Fibroblast of villous mesenchyme (primary cell): ENCODE results near the gene AKAP6. TPM values are rescaled to one million over a fixed set of nuclear protein-coding genes. Genes with fewer than 3 reads are reported as not detected.
A peak's percentile ranks its signal among the peaks of the same experiment; 100 is the strongest.
"Not testable (repeated sequence)": the region's sequence is repeated elsewhere in the genome, so short reads cannot be mapped to it uniquely, and the experiment has no call there.

Experiments
- DNase-seq: peaks from one replicate; pipeline ENCODE4 v3.0.0-alpha.2; 2010; ENCODE audit warnings: low read depth
- H3K4me3 ChIP-seq: 2 replicates; pipeline ENCODE4 v1.5.1; 2011; ENCODE audit warnings: low read depth, mild to moderate bottlenecking, low read length
- total RNA-seq: library from RNA; depleted of rRNA; stranded (reverse); fragments of >200 nt; gene quantifications from 2 replicates; pipeline ENCODE4 v1.2.3, GENCODE V29; 2012
- TF ChIP-seq, protein P1 (sequence below): IDR thresholded peaks from 2 replicates; pipeline ENCODE4 v1.5.1; 2012; ENCODE audit warnings: low read depth, mild to moderate bottlenecking, low read length; ENCODE audit not compliant: insufficient read depth

The AKAP6 gene
- total RNA-seq, 1 donor, result 3.9 TPM

DNA sequence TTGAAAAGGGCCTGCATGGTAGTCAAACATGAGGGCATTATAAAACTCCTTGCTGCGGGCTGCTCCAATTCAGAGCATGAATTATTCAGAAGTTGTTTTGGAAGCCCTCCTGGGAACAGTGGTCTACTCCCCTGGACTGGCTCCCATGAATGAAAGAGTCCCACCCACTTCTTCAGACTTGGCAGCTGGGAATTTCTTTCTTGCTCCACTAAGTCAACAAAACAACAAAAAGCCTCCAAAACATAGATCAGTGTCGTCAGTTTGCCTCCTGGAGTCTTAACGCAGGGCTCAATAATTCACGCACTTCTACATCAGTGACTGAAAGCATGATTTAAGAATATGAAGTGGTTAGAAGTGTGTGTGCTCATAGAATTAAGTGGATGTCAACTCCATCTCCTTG is 37.9 kb downstream of the AKAP6 start:
- TF ChIP-seq, protein P1, sequence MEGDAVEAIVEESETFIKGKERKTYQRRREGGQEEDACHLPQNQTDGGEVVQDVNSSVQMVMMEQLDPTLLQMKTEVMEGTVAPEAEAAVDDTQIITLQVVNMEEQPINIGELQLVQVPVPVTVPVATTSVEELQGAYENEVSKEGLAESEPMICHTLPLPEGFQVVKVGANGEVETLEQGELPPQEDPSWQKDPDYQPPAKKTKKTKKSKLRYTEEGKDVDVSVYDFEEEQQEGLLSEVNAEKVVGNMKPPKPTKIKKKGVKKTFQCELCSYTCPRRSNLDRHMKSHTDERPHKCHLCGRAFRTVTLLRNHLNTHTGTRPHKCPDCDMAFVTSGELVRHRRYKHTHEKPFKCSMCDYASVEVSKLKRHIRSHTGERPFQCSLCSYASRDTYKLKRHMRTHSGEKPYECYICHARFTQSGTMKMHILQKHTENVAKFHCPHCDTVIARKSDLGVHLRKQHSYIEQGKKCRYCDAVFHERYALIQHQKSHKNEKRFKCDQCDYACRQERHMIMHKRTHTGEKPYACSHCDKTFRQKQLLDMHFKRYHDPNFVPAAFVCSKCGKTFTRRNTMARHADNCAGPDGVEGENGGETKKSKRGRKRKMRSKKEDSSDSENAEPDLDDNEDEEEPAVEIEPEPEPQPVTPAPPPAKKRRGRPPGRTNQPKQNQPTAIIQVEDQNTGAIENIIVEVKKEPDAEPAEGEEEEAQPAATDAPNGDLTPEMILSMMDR, result no peak
- DNase-seq, result no peak
- H3K4me3 ChIP-seq, result no peak overlapping the region

DNA sequence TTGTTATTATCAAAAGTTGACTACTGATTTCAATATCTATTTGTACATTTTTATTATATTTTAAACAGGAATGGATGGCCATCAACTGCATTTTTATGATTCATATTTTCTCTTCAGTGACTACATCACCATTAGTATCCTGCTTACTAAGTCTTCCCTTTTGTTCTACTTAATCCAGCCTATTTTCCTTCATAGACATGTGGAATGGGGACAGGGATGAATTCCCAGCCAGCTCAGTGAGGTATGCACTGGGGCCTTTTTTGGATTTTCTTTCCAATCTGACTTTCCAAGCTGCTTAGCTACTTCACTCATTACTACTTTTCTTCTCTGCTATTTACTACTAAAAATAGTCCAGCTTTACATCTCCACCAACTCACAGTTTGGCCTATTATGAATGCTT is 38.4 kb downstream of the AKAP6 start:
- no peak overlapping the region for H3K4me3 ChIP-seq
- no peak for DNase-seq
- TF ChIP-seq, protein P1, result no peak

DNA sequence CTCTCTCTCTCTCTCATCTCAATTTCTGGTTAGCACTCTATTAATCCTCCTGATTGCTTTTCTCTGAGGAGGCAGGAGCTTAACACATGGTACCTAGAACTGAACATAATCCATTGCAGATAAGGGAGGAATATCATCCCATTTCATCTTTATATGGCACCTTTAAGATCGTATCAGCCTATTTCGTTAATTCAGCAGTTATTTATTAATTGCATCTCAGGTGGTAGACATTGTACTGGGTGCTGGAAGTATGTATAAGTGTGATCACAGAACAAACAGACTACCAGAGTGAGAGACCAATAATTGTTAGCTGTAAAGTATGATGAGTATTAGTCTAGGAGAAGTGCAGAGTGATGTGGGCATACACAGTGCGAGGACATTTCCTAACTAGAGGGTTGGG is 39.0 kb downstream of the AKAP6 start:
- no peak overlapping the region for H3K4me3 ChIP-seq
- TF ChIP-seq, protein P1, result no peak
- no peak for DNase-seq

DNA sequence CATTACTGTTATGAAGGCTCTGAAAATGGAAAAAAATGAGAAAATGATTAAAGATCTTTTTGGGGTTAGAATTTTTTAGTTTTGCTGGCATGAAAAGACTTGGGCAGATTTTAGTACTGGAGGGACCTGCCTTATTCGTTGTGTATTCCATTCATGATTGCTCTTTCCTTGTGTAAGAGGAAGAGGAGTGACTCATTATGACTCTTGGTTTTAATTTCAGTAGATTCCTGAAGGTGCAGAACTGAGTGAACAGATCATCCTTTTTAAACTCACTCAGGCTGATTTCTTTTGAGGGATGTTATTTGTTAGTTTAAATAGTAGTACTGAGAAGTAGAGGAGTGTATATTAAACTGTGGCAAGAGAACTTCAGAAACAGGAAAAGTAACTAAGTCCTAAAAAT is 41.6 kb downstream of the AKAP6 start:
- DNase-seq, result peak; percentile 63
- TF ChIP-seq, protein P1, result no peak
- no peak overlapping the region for H3K4me3 ChIP-seq

DNA sequence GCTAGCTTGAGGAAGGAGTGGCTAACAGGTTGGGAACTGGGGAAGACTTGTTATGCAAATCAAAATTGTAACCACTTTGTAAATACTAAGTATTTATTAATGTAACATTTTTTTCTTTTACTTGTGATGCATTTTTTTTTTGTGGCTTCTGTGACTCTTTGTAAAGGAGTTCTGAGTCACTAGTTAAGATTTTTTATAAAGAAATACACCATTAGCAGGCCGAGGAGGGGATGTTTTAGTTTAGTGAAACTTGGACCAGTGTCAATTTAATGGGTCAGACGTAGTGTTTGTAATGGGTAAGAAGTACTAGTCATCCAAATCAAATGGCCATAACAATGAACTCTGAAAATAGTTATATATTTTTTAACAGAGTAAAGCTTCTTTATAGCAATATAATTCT is 43.1 kb downstream of the AKAP6 start:
- H3K4me3 ChIP-seq, result no peak overlapping the region
- DNase-seq, result peak; percentile 82
- TF ChIP-seq, protein P1, result no peak

DNA sequence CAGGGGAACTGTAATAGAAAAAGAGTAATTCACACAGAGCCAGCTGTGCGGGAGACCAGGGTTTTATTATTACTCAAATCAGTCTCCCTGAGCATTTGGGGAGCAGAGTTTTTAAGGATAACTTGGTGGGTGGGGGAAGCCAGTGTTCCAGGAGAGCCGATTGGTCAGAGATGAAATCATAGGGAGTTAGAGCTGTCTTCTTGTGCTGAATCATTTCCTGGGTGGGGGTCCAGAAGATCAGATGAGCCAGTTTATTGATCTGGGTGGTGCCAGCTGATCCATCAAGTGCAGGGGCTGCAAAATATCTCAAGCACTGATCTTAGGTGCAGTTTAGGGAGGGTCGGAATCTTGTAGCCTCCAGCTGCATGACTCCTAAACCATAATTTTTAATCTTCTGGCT is 44.1 kb downstream of the AKAP6 start:
- H3K4me3 ChIP-seq, DNase-seq: not testable (repeated sequence)

DNA sequence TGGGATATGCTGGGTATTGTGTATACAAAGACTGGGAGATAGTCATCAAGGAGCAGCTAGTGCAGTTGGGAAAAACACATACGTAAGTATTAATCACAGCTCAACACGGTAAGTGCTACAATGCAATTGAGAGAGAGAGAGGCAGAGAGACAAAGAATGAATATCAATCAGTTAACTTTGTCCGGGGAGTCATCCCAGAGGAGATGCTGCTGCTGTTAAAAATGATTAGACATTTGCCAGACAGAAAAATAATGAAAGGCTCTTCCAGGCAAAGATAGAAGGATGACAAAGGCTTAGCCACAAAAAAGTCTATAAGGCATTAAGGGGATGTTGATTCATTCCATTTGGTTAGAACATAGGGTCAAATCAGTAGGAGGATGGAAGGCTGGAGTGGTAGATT is 45.1 kb downstream of the AKAP6 start:
- peak; percentile 46 for DNase-seq

More for the DNA sequence above, 45.1 kb downstream of the AKAP6 start:
- TF ChIP-seq, protein P1, result no peak
- no peak overlapping the region for H3K4me3 ChIP-seq
